ENCODE data around the gene SLC16A2.

The SLC16A2 gene

DNA sequence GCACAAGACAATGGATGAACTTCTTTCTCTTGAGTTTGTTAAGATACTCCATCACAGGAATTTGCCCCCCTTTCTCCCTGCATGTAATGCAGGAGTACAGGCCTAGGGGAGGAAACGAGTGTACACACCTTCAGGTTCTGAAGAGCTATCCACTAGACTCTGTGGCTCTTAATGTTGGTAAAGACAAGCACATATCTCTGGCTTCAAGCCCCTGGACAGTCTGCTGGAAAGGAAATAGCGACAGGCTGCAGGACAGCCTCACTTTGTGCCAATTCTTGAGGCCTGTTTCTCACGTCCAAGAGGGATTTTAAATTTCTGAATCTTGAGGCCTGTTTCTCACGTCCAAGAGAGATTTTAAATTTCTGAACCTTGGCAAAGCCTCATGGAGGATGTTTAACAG is 106.1 kb downstream of the SLC16A2 start:
- no peaks in the 10 kb centered on the region for H3K27me3 ChIP-seq (ENCODE audit: low read length)
- H2AFZ ChIP-seq (ENCODE audit: low read depth, low read length, severe bottlenecking): no peak overlapping the region
- no peak overlapping the region for H3K27ac ChIP-seq (ENCODE audit: low read depth, low read length)
- H3K4me2 ChIP-seq (ENCODE audit: low read depth, low read length, poor library complexity, severe bottlenecking): no peak overlapping the region
- H4K20me1 ChIP-seq (ENCODE audit: low read depth, low read length): no peaks in the 10 kb centered on the region
- no peaks in the 10 kb centered on the region for H3K79me2 ChIP-seq (ENCODE audit: insufficient read depth, low read length)
- H3K4me3 ChIP-seq (ENCODE audit: insufficient read depth, low read length, poor library complexity, severe bottlenecking): no peak overlapping the region
- TF ChIP-seq CTCF (IDR thresholded peaks at IDR 0.05; ENCODE audit: insufficient read depth, low read length, poor library complexity, severe bottlenecking): no peak
- no peak for TF ChIP-seq EZH2phosphoT487 (conservative IDR thresholded peaks at IDR 0.05; ENCODE audit: low read length)
- H3K36me3 ChIP-seq (ENCODE audit: low read length): no peaks in the 10 kb centered on the region
- H3K9me2 ChIP-seq (replicated peaks; ENCODE audit: insufficient read depth, low read length): no peaks in the 10 kb centered on the region
- no peaks in the 10 kb centered on the region for H3F3A ChIP-seq (ENCODE audit: insufficient read depth)
- no peak overlapping the region for H3K9ac ChIP-seq (ENCODE audit: low read length)
- H3K9me3 ChIP-seq (ENCODE audit: insufficient read depth, low read length): no peaks in the 10 kb centered on the region

- TF ChIP-seq EZH2phosphoT487 (conservative IDR thresholded peaks at IDR 0.05; ENCODE audit: low read length) (no peak), CTCF (IDR thresholded peaks at IDR 0.05; ENCODE audit: insufficient read depth, low read length, poor library complexity, severe bottlenecking) (no peak)
- H3K27ac ChIP-seq (ENCODE audit: low read depth, low read length): no peak overlapping the region
- no peak overlapping the region for H3K9ac ChIP-seq (ENCODE audit: low read length)
- no peaks in the 10 kb centered on the region for H3K36me3 ChIP-seq (ENCODE audit: low read length)
- H3K4me3 ChIP-seq (ENCODE audit: insufficient read depth, low read length, poor library complexity, severe bottlenecking): no peak overlapping the region
- no peaks in the 10 kb centered on the region for H3K9me2 ChIP-seq (replicated peaks; ENCODE audit: insufficient read depth, low read length)
- H3K9me3 ChIP-seq (ENCODE audit: insufficient read depth, low read length): no peaks in the 10 kb centered on the region
- no peaks in the 10 kb centered on the region for H3F3A ChIP-seq (ENCODE audit: insufficient read depth)
- H3K79me2 ChIP-seq (ENCODE audit: insufficient read depth, low read length): no peaks in the 10 kb centered on the region
- no peaks in the 10 kb centered on the region for H4K20me1 ChIP-seq (ENCODE audit: low read depth, low read length)
- H3K27me3 ChIP-seq (ENCODE audit: low read length): no peaks in the 10 kb centered on the region
- no peak overlapping the region for H2AFZ ChIP-seq (ENCODE audit: low read depth, low read length, severe bottlenecking)
- no peak overlapping the region for H3K4me2 ChIP-seq (ENCODE audit: low read depth, low read length, poor library complexity, severe bottlenecking)
These were observed 108.0 kb downstream of the SLC16A2 start for GRCh38 chrX:74529311-74529710.

GRCh38 chrX:74531081-74531480 is 109.8 kb downstream of the SLC16A2 start:
- TF ChIP-seq EZH2phosphoT487 (conservative IDR thresholded peaks at IDR 0.05; ENCODE audit: low read length) (no peak), CTCF (IDR thresholded peaks at IDR 0.05; ENCODE audit: insufficient read depth, low read length, poor library complexity, severe bottlenecking) (no peak)
- Histone ChIP-seq H4K20me1 (ENCODE audit: low read depth, low read length) (no peaks in the 10 kb centered on the region), H3K79me2 (ENCODE audit: insufficient read depth, low read length) (no peaks in the 10 kb centered on the region), H3K27me3 (ENCODE audit: low read length) (no peaks in the 10 kb centered on the region), H3F3A (ENCODE audit: insufficient read depth) (no peaks in the 10 kb centered on the region), H3K36me3 (ENCODE audit: low read length) (no peaks in the 10 kb centered on the region), H3K4me2 (ENCODE audit: low read depth, low read length, poor library complexity, severe bottlenecking) (no peak overlapping the region), H3K9ac (ENCODE audit: low read length) (no peak overlapping the region), H3K9me3 (ENCODE audit: insufficient read depth, low read length) (no peaks in the 10 kb centered on the region), H3K9me2 (replicated peaks; ENCODE audit: insufficient read depth, low read length) (no peaks in the 10 kb centered on the region), H3K4me3 (ENCODE audit: insufficient read depth, low read length, poor library complexity, severe bottlenecking) (no peak overlapping the region), H3K27ac (ENCODE audit: low read depth, low read length) (no peak overlapping the region), H2AFZ (ENCODE audit: low read depth, low read length, severe bottlenecking) (no peak overlapping the region)
